ENCODE data around the gene SAA1.

SAA1 gene

DNA sequence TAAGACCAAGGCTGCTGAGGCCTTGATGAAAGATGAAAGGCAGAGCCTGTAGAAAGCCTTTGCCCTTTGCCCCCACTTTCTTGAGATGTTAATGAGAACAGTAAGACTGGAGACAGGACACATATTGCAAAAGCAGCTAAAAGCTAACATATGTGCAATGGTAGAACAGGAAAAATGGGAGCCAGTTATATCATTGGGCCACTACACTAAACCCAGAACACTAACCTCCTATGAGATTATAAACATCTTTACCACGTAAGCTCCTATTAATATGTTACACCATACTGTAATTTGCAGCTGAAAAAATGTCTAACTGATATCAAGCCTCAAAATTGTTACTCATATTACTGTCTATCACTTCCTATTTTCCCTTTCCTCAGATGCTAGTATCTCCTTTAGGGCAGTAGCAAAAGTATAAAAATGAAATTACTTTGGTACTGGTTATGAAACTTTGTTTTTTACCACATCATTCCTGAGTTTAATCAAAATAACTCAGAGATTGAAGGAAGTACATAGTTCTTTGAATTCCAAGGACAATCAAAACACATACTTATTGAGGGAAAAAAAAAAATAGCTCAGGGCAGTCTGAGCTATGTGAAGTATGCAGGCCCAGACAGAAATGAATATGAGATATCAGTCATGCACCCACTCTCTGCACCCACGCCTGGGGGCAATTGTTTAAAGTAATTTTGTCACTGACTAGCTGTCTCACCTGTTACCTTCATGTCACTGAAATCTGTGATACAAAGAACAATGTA, 46.8 kb downstream of the SAA1 start:
- DNase-seq, result no peak

DNA sequence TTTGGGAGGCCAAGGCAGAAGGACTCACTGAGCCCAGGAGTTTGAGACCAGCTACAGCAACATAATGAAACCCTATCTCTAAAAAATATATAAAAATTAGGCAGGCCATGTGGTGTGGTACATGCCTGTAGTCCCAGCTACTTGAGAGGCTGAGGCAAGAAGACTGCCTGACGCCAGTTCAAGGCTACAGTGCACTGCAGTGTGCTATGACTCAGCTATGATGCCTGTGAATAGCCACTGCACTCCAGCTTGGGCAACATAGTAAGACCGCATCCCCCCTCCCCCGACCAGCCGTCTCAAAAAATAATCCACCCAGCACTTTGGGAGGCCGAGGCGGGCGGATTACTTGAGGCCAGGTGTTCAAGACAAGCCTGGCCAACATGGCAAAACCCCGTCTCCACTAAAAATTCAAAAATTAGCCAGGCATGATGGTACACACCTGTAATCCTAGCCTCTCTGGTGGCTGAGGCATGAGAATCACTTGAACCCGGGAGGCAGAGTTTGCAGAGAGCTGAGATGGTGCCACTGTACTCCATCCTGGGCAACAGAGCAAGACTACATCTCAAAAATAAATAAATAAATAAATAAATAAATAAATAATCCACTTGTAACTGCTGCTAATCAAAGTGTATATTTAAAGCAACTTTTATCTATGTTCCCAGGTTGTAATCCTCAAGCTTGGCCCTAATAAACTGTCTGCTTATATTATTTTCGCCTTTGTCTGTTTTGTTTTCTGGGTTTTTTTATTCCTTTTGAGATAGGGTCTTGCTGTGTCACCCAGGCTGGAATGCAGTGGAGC, 48.1 kb downstream of the SAA1 start:
- no peak for DNase-seq

DNA sequence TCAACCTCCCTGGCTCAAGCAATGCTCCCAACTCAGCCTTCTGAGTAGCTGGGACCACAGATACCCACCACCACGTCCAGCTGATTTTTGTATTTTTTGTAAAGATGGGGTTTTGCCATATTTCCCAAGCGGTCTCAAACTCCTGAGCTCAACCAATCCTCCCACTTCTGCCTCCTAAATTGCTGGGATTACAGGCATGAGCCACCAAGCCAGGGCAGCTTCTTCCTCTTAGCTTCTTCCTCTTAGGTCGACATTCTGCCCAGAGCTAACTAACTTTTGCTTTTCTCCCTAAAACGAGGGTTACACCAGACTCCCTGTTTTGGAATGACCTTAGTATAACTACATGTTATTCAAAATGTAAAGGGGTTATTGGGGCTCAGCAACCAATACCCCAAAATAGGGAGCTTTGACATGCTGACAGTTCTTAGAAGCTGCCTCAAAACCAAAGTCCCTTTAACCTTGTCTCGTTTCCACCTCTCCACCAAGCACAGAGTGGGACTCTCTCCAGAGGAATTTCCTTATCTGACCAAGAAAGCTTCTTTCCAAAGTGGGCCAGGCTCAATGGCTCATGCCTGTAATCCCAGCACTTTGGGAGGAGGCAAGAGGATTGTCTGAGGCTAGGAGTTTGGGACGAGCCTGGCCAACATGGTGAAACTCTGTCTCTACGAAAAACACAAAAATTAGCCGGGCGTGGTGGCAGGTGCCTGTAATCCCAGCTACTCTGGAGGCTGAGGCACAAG, 48.9 kb downstream of the SAA1 start:
- no peak for DNase-seq

DNA sequence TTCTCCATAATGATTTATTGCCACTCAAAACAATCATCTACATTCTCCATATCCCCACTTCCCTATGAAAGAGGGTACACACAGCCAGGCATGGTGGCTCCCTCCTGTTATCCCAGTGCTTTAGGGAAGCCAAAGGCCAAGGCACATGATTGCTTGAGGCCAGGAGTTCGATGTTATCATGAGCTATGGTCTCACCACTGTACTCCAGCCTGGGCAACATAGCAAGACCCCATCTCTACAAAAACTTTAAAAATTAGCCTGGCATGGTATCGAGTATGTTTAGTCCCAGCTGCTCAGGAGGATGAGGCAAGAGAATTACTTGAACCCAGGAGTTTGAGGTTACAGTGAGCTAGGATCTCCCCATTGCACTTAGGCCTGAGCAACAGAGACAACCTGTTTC, 49.8 kb downstream of the SAA1 start:
- DNase-seq, result no peak

DNA sequence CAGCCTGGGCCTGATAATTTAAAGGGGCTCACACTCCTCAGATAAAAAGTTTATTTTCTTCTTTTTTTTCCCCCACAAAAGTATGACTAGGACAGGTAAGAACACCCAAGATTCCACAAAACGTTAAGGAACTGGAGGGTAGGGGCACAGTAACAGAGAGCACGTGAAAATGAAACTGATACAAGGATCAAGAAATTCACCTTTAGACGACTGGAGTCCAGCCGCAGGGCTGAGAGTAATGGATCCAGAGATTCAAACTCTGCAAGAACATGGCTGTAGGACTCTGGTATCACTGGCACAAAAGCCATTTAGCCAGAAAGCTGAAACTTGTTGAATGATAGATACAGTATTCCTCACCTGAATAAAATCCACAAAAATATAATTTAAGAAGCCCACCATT, 51.5 kb downstream of the SAA1 start:
- no peak for DNase-seq

Measured in activated gamma-delta T cell treated with Interleukin-2 at 50 U/mL for 16 hours (primary cell).